Breast epithelium (tissue), 4 donors: ENCODE results near the gene LENG9. TPM values are rescaled to one million over a fixed set of nuclear protein-coding genes. Genes with fewer than 3 reads are reported as not detected.

ENCODE experiments used
- DNase-seq, 2 donors: peaks; one replicate each; pipeline ENCODE4 v3.0.0-alpha.2; 2019; ENCODE audit warnings: low spot score in 2 of 2
- H3K27ac ChIP-seq, 2 donors: fragments of 200-600 bp; sonication (generic) in 1 of 2; one replicate each; pipeline ENCODE4 v1.5.1; 2016 to 2019; ENCODE audit warnings: mild to moderate bottlenecking in 1 of 2
- H3K27me3 ChIP-seq, 2 donors: fragments of 200-600 bp; sonication (generic) in 1 of 2; one replicate each; pipeline versions ENCODE4 v1.5.1 to v1.6.0; 2017 to 2019; ENCODE audit warnings: control low read depth in 1 of 2, mild to moderate bottlenecking in 1 of 2
- H3K36me3 ChIP-seq: fragments of 200-600 bp; one replicate; pipeline ENCODE4 v1.5.1; 2019
- H3K4me1 ChIP-seq, 2 donors: fragments of 200-600 bp; sonication (generic); one replicate each; pipeline ENCODE4 v1.5.1; 2016 to 2019; ENCODE audit warnings: control low read depth in 1 of 2
- H3K4me3 ChIP-seq, 3 donors: fragments of 200-600 bp; sonication (generic); 1 replicate in 2 of 3; 2 replicates in 1 of 3; pipeline ENCODE4 v1.5.1; 2016 to 2019; ENCODE audit warnings: mild to moderate bottlenecking in 3 of 3, moderate library complexity in 2 of 3
- H3K9me3 ChIP-seq, 2 donors: fragments of 200-600 bp; sonication (generic) in 1 of 2; one replicate each; pipeline ENCODE4 v1.5.1; 2016 to 2019; ENCODE audit warnings: control low read depth in 1 of 2
- POLR2A ChIP-seq: fragments of 450-650 bp; IDR thresholded peaks from one replicate; pipeline ENCODE4 v1.6.1; 2016; ENCODE audit warnings: antibody characterized with exemption, mild to moderate bottlenecking, moderate library complexity
- POLR2AphosphoS5 ChIP-seq, 3 donors: sonication (generic); formaldehyde crosslinking; IDR thresholded peaks; one replicate each; pipeline ENCODE4 v1.6.1; 2017; ENCODE audit warnings: antibody characterized with exemption in 3 of 3
- intact Hi-C: fragments of 100-400 bp; cut with DNase I; formaldehyde crosslinking; loops from one replicate; pipeline ENCODE4 v1.15.1; 2023; ENCODE audit warnings: low total_unique reads
- total RNA-seq, 3 donors: library from RNA; depleted of rRNA; stranded (reverse); fragments of >200 nt; gene quantifications; one replicate each; pipeline ENCODE4 v1.1.0, GENCODE V29; 2016
- TF ChIP-seq, protein P1 (sequence below), 3 donors: fragments of 450-650 bp; IDR thresholded peaks; one replicate each; pipeline ENCODE4 v1.5.1; 2016 to 2017; ENCODE audit warnings: antibody characterized with exemption in 3 of 3, mild to moderate bottlenecking in 3 of 3, moderate library complexity in 3 of 3

Gene LENG9
- total RNA-seq, 3 donors from 2014 or later: 4.5 to 8.2 (median 4.8) TPM

DNA sequence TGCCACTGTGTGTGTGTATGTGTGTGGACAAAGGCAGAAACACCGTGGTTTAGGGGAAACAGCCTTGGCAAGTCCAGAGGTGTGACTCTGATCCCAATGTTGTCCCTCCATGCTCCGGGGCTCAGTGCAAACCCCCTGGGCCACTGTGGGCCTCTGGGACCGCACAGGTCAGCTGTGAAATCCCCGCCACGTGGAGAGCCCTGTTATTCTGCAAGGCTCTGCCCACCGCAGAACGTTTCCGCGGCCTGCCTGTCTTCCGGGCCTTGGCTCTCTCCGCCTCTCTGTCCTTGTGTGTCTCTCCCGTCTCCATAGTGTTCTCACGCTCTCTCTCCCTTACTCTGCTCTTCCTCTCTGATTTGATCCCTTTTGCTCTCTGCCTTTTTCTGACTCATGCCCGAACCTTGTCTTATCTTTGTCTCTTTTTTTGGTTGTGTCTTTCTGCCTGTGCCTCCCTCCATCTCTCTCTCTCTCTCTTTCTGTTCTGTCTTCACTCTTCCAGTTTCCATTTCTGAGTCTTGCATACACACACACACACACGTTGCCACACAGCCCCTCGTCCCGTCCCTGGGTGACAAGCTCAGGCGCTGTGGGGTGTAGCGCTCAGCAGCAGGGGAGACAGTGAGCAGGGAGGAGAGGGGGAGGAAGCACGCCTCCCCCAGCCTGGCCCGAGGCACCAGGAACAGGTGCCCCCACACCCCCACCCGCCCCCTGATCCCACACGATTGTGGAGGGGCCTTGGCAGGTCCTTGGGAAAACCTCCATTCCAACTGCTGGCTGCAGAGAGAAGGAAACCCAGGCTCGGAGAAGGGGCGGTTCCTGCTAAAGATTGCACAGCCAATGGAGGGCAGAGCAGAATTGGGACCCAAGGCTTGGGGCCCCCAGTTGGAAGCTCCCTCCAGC, 45.3 kb downstream of the LENG9 start:
- H3K27ac ChIP-seq: peak overlapping the region; percentile 63 to 66
- no peaks in the 10 kb centered on the region for H3K4me1 ChIP-seq
- H3K9me3 ChIP-seq: no peaks in the 10 kb centered on the region
- no peak for DNase-seq
- H3K4me3 ChIP-seq: no peak overlapping the region
- intact Hi-C loops: no loop called here
- H3K36me3 ChIP-seq: no peaks in the 10 kb centered on the region
- H3K27me3 ChIP-seq: peaks cover 6 to 47% of the 10 kb centered on the region in 2 donors
- TF ChIP-seq POLR2A (no peak), POLR2AphosphoS5 (IDR thresholded peaks at IDR 0.05) (no peak)
- TF ChIP-seq, protein P1, sequence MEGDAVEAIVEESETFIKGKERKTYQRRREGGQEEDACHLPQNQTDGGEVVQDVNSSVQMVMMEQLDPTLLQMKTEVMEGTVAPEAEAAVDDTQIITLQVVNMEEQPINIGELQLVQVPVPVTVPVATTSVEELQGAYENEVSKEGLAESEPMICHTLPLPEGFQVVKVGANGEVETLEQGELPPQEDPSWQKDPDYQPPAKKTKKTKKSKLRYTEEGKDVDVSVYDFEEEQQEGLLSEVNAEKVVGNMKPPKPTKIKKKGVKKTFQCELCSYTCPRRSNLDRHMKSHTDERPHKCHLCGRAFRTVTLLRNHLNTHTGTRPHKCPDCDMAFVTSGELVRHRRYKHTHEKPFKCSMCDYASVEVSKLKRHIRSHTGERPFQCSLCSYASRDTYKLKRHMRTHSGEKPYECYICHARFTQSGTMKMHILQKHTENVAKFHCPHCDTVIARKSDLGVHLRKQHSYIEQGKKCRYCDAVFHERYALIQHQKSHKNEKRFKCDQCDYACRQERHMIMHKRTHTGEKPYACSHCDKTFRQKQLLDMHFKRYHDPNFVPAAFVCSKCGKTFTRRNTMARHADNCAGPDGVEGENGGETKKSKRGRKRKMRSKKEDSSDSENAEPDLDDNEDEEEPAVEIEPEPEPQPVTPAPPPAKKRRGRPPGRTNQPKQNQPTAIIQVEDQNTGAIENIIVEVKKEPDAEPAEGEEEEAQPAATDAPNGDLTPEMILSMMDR (IDR thresholded peaks at IDR 0.05): no peak

DNA sequence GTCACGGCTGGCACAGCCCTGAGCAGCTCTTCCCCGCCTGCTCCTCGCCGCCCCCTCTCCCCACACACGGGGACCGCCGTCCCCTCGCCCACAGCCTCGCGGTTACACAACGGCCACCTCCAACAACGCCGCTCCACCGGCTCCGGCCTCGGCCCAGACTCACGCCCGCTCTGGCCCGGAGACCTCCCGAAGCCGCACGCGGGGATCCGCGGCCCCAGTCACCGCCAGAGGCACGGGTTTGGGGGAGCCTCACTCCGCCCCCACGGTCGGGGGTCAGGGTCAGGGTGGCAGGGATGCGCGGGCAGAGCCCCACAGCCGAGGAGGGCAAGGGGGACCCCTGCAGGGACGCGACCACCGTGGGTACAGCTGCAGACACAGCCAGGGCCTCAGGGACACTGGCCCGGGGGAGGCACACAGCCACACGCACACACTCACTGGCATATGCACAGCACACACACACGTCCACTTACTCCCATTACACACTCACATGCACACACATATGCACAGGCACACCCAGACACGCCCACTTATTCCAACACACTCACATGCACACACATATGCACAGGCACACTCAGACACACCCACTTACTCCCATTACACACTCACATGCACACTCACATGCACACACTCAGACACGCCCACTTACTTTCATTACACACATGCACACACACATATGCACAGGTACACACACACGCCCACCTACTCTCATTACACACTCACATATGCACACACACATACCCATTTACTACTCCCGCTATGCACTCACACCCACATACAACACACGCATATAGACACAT, 46.7 kb downstream of the LENG9 start:
- TF ChIP-seq POLR2A: no peak
- TF ChIP-seq, protein P1 (IDR thresholded peaks at IDR 0.05): no peak
- TF ChIP-seq POLR2AphosphoS5 (IDR thresholded peaks at IDR 0.05): no peak
- no peaks in the 10 kb centered on the region for H3K4me1 ChIP-seq
- H3K9me3 ChIP-seq: no peaks in the 10 kb centered on the region
- H3K27me3 ChIP-seq: peaks cover 6 to 47% of the 10 kb centered on the region in 2 donors
- H3K27ac ChIP-seq: no peak overlapping the region
- DNase-seq: no peak
- H3K4me3 ChIP-seq: peak overlapping the region in 2 of 3 donors; percentile 29 to 45
- H3K36me3 ChIP-seq: no peaks in the 10 kb centered on the region
- intact Hi-C loops: no loop called here

DNA sequence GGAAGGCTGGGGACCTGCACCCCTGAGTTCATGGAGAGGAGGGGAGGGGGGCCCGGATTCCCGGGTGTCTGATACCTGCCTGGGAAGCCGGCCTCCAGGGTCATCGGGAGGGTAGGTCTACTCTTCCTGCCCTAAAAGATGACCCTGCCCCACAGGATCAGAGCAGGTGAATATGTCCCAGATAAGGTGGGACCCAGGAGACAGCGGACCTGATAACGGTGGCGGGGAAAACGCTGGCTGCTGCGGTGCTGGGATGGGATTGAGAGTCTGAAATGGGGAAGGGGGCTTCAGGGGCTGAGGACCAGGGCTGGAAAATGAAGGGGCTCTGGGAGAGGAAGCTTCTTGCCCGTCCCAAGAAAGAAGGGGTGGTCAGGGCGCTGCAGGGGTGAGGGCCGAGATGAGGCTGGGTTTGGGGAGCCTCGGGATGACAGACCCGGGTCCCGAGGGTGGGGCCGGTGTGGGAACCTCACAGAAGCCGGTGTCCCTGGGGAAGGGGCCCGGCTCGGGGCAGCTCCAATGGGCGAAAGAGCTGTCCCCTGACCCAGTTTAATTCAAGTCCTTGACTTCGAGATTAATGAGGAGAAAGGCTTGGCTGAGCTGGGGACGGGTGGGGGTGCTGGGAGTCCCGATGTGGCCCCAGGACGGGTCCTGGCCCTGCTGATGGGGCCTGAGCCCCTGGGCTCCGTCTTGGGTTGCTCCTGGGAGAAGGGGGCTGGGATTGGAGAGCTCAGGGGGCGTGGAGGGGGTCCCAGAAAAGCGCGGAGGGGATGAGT, 47.5 kb downstream of the LENG9 start:
- Histone ChIP-seq H3K4me1 (no peaks in the 10 kb centered on the region), H3K4me3 (peak overlapping the region in 2 of 3 donors; percentile 45 to 57), H3K27ac (no peak overlapping the region), H3K27me3 (peaks cover 6 to 47% of the 10 kb centered on the region in 2 donors), H3K36me3 (no peaks in the 10 kb centered on the region), H3K9me3 (no peaks in the 10 kb centered on the region)
- DNase-seq: no peak
- TF ChIP-seq POLR2AphosphoS5 (IDR thresholded peaks at IDR 0.05) (no peak), POLR2A (no peak)
- TF ChIP-seq, protein P1 (IDR thresholded peaks at IDR 0.05): no peak
- intact Hi-C loops: no loop called here

DNA sequence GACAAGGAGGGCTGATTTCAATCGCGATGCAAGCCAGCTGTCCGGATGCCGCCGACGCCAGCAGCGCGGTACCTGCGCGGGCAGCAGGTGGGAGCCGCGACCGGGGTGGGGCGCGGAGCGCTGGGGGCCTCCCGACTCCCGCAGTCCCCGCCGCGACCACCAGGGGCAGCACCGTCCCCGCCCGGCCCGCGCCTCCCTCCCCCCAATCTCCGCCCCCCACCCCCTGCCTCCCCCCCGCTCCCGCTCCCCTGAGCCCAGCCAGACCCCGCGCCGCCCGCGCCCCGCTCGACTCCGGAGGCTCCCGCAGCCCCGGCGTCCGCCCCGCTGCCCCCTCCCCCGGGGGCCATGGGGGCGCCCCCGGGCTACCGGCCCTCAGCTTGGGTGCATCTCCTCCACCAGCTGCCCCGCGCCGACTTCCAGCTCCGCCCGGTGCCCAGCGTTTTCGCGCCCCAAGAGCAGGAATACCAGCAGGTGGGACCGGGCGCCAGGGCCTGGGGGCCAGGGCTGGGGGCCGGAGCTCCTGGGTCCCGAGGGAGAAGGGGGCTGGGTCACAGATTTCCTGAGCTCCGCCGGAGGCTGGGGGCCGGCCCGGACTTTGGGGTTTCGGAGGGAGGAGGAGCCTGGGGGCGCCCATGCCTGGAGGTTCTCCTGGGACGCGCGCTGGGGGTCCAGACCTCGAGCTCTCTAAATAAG, 48.2 kb downstream of the LENG9 start, which contains the start of gene TTYH1:
TTYH1 (plus strand) TSS at position 257 of the 693 bp plus-strand sequence; CDS start at position 346, 89 bp downstream.
- DNase-seq: no peak
- Histone ChIP-seq H3K4me3 (peak within 1 kb of the TSS in 2 of 3 donors; percentile 45 to 57), H3K27me3 (peaks cover 6 to 41% of the 10 kb centered on the region in 2 donors), H3K4me1 (no peaks in the 10 kb centered on the region), H3K36me3 (no peaks in the 10 kb centered on the region), H3K9me3 (no peaks in the 10 kb centered on the region), H3K27ac (no peak within 1 kb of the TSS)
- intact Hi-C loops: no loop called here
- TF ChIP-seq POLR2AphosphoS5 (IDR thresholded peaks at IDR 0.05) (no peak), POLR2A (no peak)
- TF ChIP-seq, protein P1 (IDR thresholded peaks at IDR 0.05): no peak
